GM21390 (cell line): ENCODE data around the gene PANK3.
"Not testable (repeated sequence)": the region's sequence is repeated elsewhere in the genome, so short reads cannot be mapped to it uniquely, and the experiment has no call there.

Experiments
- ATAC-seq: cut with Tn5 transposase; IDR thresholded peaks from one replicate; pipeline ENCODE4 v1.9.1; 2021; ENCODE audit not compliant: unreplicated experiment

The PANK3 gene

GRCh38 chr5:168596122-168596521 is 17.0 kb upstream of the PANK3 start:
- ATAC-seq, result not testable (repeated sequence)

DNA sequence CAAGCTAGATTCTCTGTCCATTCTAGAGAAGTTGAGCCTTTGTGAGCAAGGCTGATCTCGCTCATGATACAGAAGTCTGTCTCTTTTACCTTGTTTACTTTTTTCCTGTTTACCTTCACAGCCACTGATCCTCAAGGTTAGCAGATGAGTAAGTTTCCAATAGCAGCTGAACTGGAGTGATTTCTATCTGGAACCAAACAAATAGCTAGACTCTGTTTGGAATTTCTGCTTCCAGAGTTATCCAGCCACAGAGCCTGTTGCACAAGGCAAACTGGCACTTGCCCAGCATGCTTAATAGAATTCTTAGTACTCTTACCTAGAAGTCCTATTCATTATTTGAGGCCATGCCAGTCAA is 12.8 kb upstream of the PANK3 start:
- no peak for ATAC-seq

- no peak for ATAC-seq
Measured at GRCh38 chr5:168591302-168592013, 12.3 kb upstream of the PANK3 start.

GRCh38 chr5:168590666-168591065 is 11.5 kb upstream of the PANK3 start:
- ATAC-seq, result no peak

DNA sequence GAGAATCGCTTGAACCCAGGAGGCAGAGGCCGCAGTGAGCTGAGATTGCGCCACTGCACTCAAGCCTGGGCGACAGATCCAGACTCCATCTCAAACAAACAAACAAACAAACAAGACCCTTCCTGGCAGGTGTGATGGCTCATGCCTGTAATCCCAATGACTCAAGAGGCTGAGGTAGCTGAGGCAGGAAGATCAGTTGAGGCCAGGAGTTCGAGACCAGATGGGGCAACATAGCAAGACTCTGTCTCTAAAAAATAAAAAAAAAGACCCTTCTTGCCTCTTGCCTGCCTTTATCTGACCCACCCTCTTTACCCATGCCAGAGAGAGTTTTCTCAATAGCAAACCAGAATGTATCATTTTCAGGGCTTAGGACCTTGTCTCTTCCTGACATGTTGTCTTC is 8.8 kb upstream of the PANK3 start:
- ATAC-seq, result no peak

DNA sequence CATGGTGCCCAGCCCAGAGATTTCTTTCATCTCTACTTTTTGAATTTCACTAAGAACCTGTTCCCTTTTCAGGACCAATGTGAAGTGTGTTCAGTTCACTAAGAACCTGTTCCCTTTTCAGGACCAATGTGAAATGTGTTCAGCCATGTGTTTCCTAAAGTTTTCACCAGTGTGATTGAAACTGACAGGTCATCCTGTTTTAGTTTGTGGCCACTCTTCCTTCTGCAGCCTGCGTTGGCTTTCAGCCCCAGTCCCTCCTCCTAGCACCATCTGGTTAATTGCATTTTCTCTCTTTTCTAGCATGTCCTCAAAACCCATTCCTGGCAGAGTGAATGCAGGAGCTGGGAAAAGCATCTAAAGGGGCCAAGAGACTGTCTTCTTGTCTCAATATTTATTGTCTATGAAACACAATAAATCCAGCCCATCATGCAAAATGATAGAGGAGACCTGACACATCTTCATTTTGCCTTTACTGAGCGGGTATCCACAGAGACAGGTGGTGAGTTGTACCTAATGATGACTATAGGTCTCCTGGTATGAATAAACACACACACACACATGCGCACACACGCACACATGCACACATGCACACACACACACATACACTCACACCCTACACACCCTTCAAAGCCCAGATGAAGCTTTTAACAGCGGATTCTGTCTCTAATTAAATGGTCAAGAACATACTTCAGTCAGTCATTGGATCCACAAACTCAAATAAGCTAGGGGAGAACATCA is 6.1 kb upstream of the PANK3 start:
- ATAC-seq, result peak; percentile 37

DNA sequence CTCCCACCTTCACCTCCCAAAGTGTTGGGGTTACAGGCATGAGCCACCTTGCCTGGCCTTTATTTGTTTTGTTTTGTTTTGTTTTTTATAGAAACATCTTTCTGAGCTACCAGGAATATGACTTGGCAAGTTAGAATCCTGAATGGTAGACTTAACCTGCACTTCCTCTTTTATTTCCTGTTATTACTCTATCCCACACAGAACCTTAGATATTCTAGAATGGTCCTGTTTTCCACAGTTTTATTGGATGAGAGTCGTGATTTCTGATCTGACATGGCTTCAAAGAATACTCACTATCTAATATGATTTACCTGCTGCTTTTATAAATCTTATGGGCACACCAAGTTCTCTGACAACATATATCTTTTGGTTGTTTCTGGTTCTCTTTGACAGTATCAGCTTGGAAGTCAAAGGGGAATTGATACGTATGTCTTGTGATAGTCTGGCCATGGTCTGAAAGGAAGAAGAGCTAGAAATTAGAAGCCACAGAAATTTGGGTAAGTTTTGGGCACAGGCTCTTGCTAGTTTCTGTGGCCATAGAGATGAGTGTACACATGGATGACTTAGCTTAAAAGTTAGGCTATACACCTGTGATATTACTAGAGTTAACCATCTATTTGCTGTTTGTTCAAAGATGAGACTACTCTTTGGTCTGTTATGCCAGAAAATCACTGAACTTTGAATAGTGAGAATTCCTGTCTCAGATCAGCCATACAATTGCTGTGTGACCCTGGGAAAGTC is 4.7 kb upstream of the PANK3 start:
- ATAC-seq, result peak; percentile 35

DNA sequence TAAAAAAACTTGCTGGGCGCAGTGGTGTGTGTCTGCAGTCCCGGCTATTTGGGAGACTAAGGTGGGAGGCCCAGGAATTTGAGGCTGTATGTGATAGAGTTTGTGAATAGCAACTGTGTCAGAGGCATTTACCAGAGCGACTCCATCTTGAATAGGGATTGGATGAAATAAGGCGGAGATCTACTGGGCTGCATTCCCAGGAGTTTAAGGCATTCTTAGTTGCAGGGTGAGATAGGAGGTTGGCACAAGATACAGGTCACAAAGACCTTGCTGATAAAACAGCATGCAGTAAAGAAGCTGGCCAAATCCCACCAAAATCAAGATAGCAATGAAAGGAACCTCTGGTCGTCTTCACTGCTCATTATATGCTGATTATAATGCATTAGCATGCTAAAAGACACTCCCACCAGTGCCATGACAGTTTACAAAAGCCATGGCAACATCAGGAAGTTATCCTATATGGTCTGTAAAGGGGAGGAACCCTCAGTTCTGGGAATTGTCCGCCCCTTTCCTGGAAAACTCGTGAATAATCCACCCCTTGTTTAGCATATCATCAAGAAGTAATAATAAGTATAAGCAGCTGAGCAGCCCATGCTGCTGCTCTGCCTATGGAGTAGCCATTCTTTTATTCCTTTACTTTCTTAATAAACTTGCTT is 1.8 kb upstream of the PANK3 start:
- ATAC-seq, result not testable (repeated sequence)

DNA sequence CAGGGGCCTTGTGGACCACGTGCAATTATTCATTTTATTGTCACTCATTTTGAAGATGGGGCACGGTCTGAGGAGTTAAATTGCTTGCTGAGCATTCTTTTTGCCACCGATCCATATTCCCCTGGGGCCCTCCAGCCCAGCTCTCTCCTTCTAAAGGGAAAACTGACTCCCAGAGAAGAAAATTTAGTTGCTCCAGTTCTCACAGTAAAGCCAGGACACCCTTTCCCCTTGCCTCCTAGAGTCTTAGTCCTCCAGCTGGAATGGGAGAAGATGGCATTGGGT is 1.0 kb upstream of the PANK3 start:
- ATAC-seq, result no peak

GRCh38 chr5:168579488-168580226 is 489 bp upstream of the PANK3 start:
- ATAC-seq, result peak; percentile 91

GRCh38 chr5:168578006-168578405 is 1.2 kb downstream of the PANK3 start:
- no peak for ATAC-seq

- no peak for ATAC-seq
Measured at GRCh38 chr5:168575391-168576372, 3.5 kb downstream of the PANK3 start.

- not testable (repeated sequence) for ATAC-seq
Measured at GRCh38 chr5:168574156-168574555, 5.0 kb downstream of the PANK3 start.

DNA sequence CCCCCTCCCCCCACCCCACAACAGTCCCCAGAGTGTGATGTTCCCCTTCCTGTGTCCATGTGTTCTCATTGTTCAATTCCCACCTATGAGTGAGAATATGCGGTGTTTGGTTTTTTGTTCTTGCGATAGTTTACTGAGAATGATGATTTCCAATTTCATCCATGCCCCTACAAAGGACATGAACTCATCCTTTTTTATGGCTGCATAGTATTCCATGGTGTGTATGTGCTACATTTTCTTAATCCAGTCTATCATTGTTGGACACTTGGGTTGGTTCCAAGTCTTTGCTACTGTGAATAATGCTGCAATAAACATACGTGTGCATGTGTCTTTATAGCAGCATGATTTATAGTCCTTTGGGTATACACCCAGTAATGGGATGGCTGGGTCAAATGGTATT is 5.5 kb downstream of the PANK3 start:
- not testable (repeated sequence) for ATAC-seq

GRCh38 chr5:168570490-168571328 is 8.5 kb downstream of the PANK3 start:
- ATAC-seq, result no peak

GRCh38 chr5:168568738-168569137 is 10.4 kb downstream of the PANK3 start:
- no peak for ATAC-seq

GRCh38 chr5:168563959-168564358 is 15.2 kb downstream of the PANK3 start:
- ATAC-seq, result no peak

DNA sequence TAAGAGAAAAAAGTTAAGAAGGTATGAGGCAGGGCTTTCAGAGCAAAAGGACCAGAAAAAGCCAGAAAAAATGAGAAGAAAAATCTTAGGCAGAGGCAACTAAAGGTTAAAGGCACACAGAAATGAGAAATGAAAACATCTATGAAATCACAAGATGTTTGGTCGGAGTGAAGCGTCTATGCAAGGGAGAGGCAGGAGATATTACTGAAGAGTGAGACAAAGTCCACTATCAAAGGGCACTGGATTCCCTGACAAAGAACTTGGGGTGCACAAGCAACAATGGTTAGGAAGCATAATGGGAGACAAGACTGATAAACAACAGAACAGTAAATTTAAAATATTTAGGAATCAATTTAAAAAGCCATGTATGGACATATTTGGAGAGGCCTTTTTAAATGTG is 16.9 kb downstream of the PANK3 start:
- ATAC-seq, result no peak

GRCh38 chr5:168557389-168557788 is 21.8 kb downstream of the PANK3 start:
- ATAC-seq, result no peak
